H9 (cell line): Measurements from ENCODE around the gene KRT6B. TPM values are rescaled to one million over a fixed set of nuclear protein-coding genes. Genes with fewer than 3 reads are reported as not detected.

Experiments used
- DNase-seq: peaks from one replicate; pipeline ENCODE4 v3.0.0-alpha.2; 2017
- H2AFZ ChIP-seq: one replicate; pipeline ENCODE4 v1.6.1; 2013; ENCODE audit warnings: mild to moderate bottlenecking, low read length, control low read depth, moderate library complexity
- H2AK5ac ChIP-seq: 2 replicates; pipeline ENCODE4 v1.6.1; 2013; ENCODE audit warnings: low read length, control low read depth, mixed read lengths; ENCODE audit not compliant: insufficient read length
- H2BK120ac ChIP-seq: one replicate; pipeline ENCODE4 v1.6.1; 2013; ENCODE audit warnings: low read depth, mild to moderate bottlenecking, low read length, control low read depth, inconsistent platforms; ENCODE audit not compliant: poor library complexity, severe bottlenecking
- H2BK12ac ChIP-seq: 2 replicates; pipeline ENCODE4 v1.6.1; 2013; ENCODE audit warnings: low read length, control low read depth, mixed read lengths, low read depth; ENCODE audit not compliant: insufficient read length
- H2BK15ac ChIP-seq: 2 replicates; pipeline ENCODE4 v1.6.1; 2013; ENCODE audit warnings: low read depth, low read length, control low read depth
- H2BK20ac ChIP-seq: one replicate; pipeline ENCODE4 v1.6.1; 2013; ENCODE audit warnings: low read depth, mild to moderate bottlenecking, low read length, control low read depth, inconsistent platforms; ENCODE audit not compliant: poor library complexity, severe bottlenecking
- H2BK5ac ChIP-seq: 2 replicates; pipeline ENCODE4 v1.6.1; 2013; ENCODE audit warnings: low read length, control low read depth, mixed read lengths; ENCODE audit not compliant: insufficient read length
- H3K14ac ChIP-seq: 2 replicates; pipeline ENCODE4 v1.6.1; 2013; ENCODE audit warnings: low read length, control low read depth; ENCODE audit not compliant: insufficient read depth
- H3K18ac ChIP-seq: 2 replicates; pipeline ENCODE4 v1.6.1; 2013; ENCODE audit warnings: low read depth, mild to moderate bottlenecking, mixed read lengths, low read length, control low read depth; ENCODE audit not compliant: insufficient read length
- H3K23ac ChIP-seq: 2 replicates; pipeline ENCODE4 v1.6.1; 2013; ENCODE audit warnings: low read length, control low read depth, mixed read lengths, low read depth; ENCODE audit not compliant: insufficient read length
- H3K23me2 ChIP-seq: 2 replicates; pipeline ENCODE4 v1.6.1; 2013; ENCODE audit warnings: low read depth, mild to moderate bottlenecking, mixed read lengths, low read length, control low read depth; ENCODE audit not compliant: insufficient read length, poor library complexity, severe bottlenecking
- H3K27ac ChIP-seq: 2 replicates; pipeline ENCODE4 v1.5.1; 2013; ENCODE audit warnings: low read length, control low read depth, mixed read lengths, low read depth; ENCODE audit not compliant: insufficient read length
- H3K27me3 ChIP-seq: 2 replicates; pipeline ENCODE4 v1.6.1; 2013; ENCODE audit warnings: low read length, control low read depth, inconsistent platforms; ENCODE audit not compliant: insufficient read depth
- H3K4ac ChIP-seq: 2 replicates; pipeline ENCODE4 v1.6.1; 2013; ENCODE audit warnings: low read depth, mild to moderate bottlenecking, control low read depth, inconsistent platforms, low read length, moderate library complexity
- H3K4me1 ChIP-seq: 2 replicates; pipeline ENCODE4 v1.6.1; 2013; ENCODE audit warnings: low read length, control low read depth, inconsistent platforms; ENCODE audit not compliant: insufficient read depth
- H3K4me2 ChIP-seq: 2 replicates; pipeline ENCODE4 v1.6.1; 2013; ENCODE audit warnings: low read length, control low read depth, mixed read lengths; ENCODE audit not compliant: insufficient read length, insufficient read depth
- H3K56ac ChIP-seq: 2 replicates; pipeline ENCODE4 v1.6.1; 2013; ENCODE audit warnings: low read depth, mild to moderate bottlenecking, mixed read lengths, low read length, control low read depth; ENCODE audit not compliant: insufficient read length
- H3K79me1 ChIP-seq: 2 replicates; pipeline ENCODE4 v1.6.1; 2013; ENCODE audit warnings: low read depth, mild to moderate bottlenecking, moderate library complexity, low read length, control low read depth, inconsistent platforms; ENCODE audit not compliant: insufficient read depth, poor library complexity, severe bottlenecking
- H3K79me2 ChIP-seq: 2 replicates; pipeline ENCODE4 v1.6.1; 2013; ENCODE audit warnings: low read length, control low read depth, inconsistent platforms; ENCODE audit not compliant: insufficient read depth
- H3K9ac ChIP-seq: 2 replicates; pipeline ENCODE4 v1.6.1; 2013; ENCODE audit warnings: low read length, control low read depth, mixed read lengths; ENCODE audit not compliant: insufficient read length; ENCODE audit errors: extremely low read depth
- H3K9me3 ChIP-seq: one replicate; pipeline ENCODE4 v1.6.1; 2013; ENCODE audit warnings: low read depth, low read length, inconsistent platforms; ENCODE audit not compliant: control insufficient read depth
- H3T11ph ChIP-seq: one replicate; pipeline ENCODE4 v1.6.1; 2013; ENCODE audit warnings: mild to moderate bottlenecking, low read length, control low read depth, inconsistent platforms
- H4K20me1 ChIP-seq: one replicate; pipeline ENCODE4 v1.6.1; 2013; ENCODE audit not compliant: control insufficient read depth, insufficient read length, insufficient read depth
- H4K5ac ChIP-seq: 2 replicates; pipeline ENCODE4 v1.6.1; 2013; ENCODE audit warnings: low read depth, mild to moderate bottlenecking, mixed read lengths, low read length, control low read depth; ENCODE audit not compliant: insufficient read length
- H4K8ac ChIP-seq: replicated peaks from 2 replicates; pipeline ENCODE4 v1.6.1; 2013; ENCODE audit warnings: low read length, control low read depth, mixed read lengths, low read depth; ENCODE audit not compliant: insufficient read length
- H4K91ac ChIP-seq: 2 replicates; pipeline ENCODE4 v1.6.1; 2013; ENCODE audit warnings: low read depth, mild to moderate bottlenecking, moderate library complexity, mixed read lengths, low read length, control low read depth; ENCODE audit not compliant: insufficient read length
- H3K27ac Mint-ChIP-seq, 3 experiments: 2 replicates in 2 of 3; 3 replicates in 1 of 3; pipeline ENCODE4 v1.8.0; 2020 to 2021; ENCODE audit warnings: mixed read lengths in 3 of 3, mild to moderate bottlenecking in 1 of 3, moderate library complexity in 1 of 3
- H3K27me3 Mint-ChIP-seq: 2 replicates; pipeline ENCODE4 v1.8.0; 2021; ENCODE audit warnings: low read depth, mild to moderate bottlenecking, moderate library complexity, mixed read lengths
- H3K36me3 Mint-ChIP-seq, 3 experiments: 2 replicates in 2 of 3; 3 replicates in 1 of 3; pipeline ENCODE4 v1.8.0; 2020 to 2021; ENCODE audit warnings: low read depth in 3 of 3, mixed read lengths in 3 of 3; ENCODE audit not compliant: insufficient read depth in 1 of 3
- H3K4me1 Mint-ChIP-seq, 2 experiments: 2 replicates each; pipeline ENCODE4 v1.8.0; 2020; ENCODE audit warnings: mixed read lengths in 2 of 2
- H3K4me3 Mint-ChIP-seq, 2 experiments: 2 replicates in 1 of 2; 3 replicates in 1 of 2; pipeline ENCODE4 v1.8.0; 2020 to 2021; ENCODE audit warnings: mild to moderate bottlenecking in 2 of 2, mixed read lengths in 2 of 2, moderate library complexity in 1 of 2
- H3K9me3 Mint-ChIP-seq, 2 experiments: 2 replicates in 1 of 2; 3 replicates in 1 of 2; pipeline ENCODE4 v1.8.0; 2020; ENCODE audit warnings: mild to moderate bottlenecking in 2 of 2, mixed read lengths in 2 of 2, moderate library complexity in 1 of 2
- CTCF ChIP-seq: fragments of 200-600 bp; sonication (generic); conservative IDR thresholded peaks from 3 replicates; pipeline ENCODE4 v1.8.0; 2021; ENCODE audit warnings: antibody characterized with exemption, mild to moderate bottlenecking
- WGBS: extraction: QIAGEN DNeasy Blood & Tissue Kit; methylation state at CpG from one replicate; pipeline ENCODE4 v1.1.7; 2013; ENCODE audit warnings: missing lambda C conversion rate, low lambda C conversion rate, mixed read lengths; ENCODE audit not compliant: insufficient read length; ENCODE audit errors: extremely low coverage; 5-methylcytosine and 5-hydroxymethylcytosine counted together
- total RNA-seq: library from RNA; stranded (reverse); gene quantifications from 2 replicates; pipeline ENCODE4 v1.2.1, GENCODE V29; 2021

KRT6B gene
- total RNA-seq, 1 experiment from 2014 or later, result not detected

- Histone ChIP-seq H4K5ac (no peak overlapping the region), H3K9me3 (no peaks in the 10 kb centered on the region), H2BK5ac (no peak overlapping the region), H3T11ph (no peak overlapping the region), H2BK12ac (no peak overlapping the region), H2AK5ac (no peak overlapping the region), H3K23ac (no peak overlapping the region), H3K79me2 (no peaks in the 10 kb centered on the region), H3K56ac (no peak overlapping the region), H3K14ac (no peak overlapping the region), H3K18ac (no peak overlapping the region), H3K9ac (no peak overlapping the region), H3K79me1 (no peaks in the 10 kb centered on the region), H3K27ac (no peak overlapping the region), H2BK15ac (no peak overlapping the region), H3K4me2 (no peak overlapping the region), H4K8ac (no peak overlapping the region), H3K4me1 (peaks cover 1% of the 10 kb centered on the region; the same call in 1 of the 2 replicates), H2BK20ac (no peak overlapping the region), H4K20me1 (no peaks in the 10 kb centered on the region), H3K23me2 (no peaks in the 10 kb centered on the region), H2AFZ (no peak overlapping the region), H3K27me3 (no peaks in the 10 kb centered on the region; the same call in 1 of the 2 replicates), H2BK120ac (no peak overlapping the region), H3K4ac (no peak overlapping the region), H4K91ac (no peak overlapping the region)
- no CpG with 5 or more reads among the region's 9 CpGs for WGBS
- no peaks in the 10 kb centered on the region; the same call in 1 of the 2 replicates for H3K27me3 Mint-ChIP-seq
- H3K4me3 Mint-ChIP-seq, result no peak overlapping the region
- DNase-seq, result no peak
- peaks cover 10 to 13% of the 10 kb centered on the region in 2 experiments for H3K4me1 Mint-ChIP-seq
- H3K36me3 Mint-ChIP-seq, result no peaks in the 10 kb centered on the region; a peak in 1 of 7 replicates
- TF ChIP-seq CTCF, result no peak
- peak overlapping the region in 2 of 3 experiments; percentile 79 to 95; a peak in 2 of 7 replicates for H3K27ac Mint-ChIP-seq
- H3K9me3 Mint-ChIP-seq, result no peaks in the 10 kb centered on the region; a peak in 1 of 5 replicates
Measured at GRCh38 chr12:52400906-52401305, 51.0 kb downstream of the KRT6B start.
